OCI-LY1 (cell line): ENCODE data around the gene SLCO2A1.

ENCODE experiments used
- CTCF ChIP-seq: fragments of 200-600 bp; sonication (generic), shearing (Covaris generic); IDR thresholded peaks from 2 replicates; pipeline ENCODE4 v1.5.1; 2017; ENCODE audit warnings: mild to moderate bottlenecking, antibody characterized with exemption, low read length, moderate library complexity, mixed read lengths
- EZH2 ChIP-seq: fragments of 200-600 bp; sonication (generic), shearing (Covaris generic); IDR thresholded peaks from 2 replicates; pipeline ENCODE4 v1.8.0; 2017; ENCODE audit warnings: borderline replicate concordance, mixed run types, mild to moderate bottlenecking, antibody characterized with exemption, low read length, moderate library complexity, mixed read lengths

DNA sequence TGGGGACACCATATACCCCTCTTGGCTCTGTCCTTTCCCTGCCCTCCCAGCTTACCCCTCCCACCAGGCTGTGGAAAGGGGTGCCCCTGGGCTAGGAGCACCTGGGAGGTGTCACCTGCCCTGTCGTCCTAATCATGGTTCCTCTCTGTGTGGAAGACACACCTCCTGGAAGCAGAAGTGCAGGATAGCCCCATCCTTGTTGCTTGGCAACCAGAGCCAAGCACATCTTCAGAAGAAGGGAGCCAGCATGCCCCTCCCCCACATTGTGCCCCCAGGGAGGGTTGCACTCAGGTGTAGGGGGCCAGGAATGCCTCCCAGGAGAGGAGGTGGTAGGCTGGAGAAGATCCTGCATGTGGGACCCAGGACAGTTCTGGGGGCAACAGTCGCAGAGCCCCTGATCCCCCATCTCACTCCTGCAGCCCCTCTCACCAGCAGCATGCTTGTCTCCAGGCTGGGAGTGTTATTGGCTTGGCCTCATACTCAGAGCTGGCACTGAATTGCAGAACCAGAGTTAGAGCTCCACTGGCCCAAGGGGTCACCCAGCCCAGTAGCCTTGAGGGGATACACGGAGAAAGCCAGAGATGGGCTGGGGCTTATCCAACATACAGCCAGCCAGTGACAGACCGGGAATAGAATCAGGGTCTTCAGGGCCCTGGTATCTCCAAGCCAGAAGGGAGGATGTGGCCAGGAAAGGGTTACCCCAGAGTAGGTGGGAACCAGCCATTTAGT is 142.5 kb downstream of the SLCO2A1 start:
- no peak for TF ChIP-seq CTCF
- TF ChIP-seq EZH2 = no peak
